HFF-Myc (cell line): ENCODE results near the gene MDFI.

ENCODE experiments used
- DNase-seq: peaks from one replicate; pipeline ENCODE4 v3.0.0-alpha.2; 2011; ENCODE audit warnings: low read depth; ENCODE audit errors: extremely low read depth
- H3K4me3 ChIP-seq: replicated peaks from 2 replicates; pipeline ENCODE4 v1.5.1; 2011; ENCODE audit warnings: low read depth, mild to moderate bottlenecking, control low read depth, low read length
- TF ChIP-seq, protein P1 (sequence below): IDR thresholded peaks from 2 replicates; pipeline ENCODE4 v1.5.1; 2012; ENCODE audit warnings: mild to moderate bottlenecking, low read depth, low read length, control low read depth; ENCODE audit errors: missing control alignments

Gene MDFI

DNA sequence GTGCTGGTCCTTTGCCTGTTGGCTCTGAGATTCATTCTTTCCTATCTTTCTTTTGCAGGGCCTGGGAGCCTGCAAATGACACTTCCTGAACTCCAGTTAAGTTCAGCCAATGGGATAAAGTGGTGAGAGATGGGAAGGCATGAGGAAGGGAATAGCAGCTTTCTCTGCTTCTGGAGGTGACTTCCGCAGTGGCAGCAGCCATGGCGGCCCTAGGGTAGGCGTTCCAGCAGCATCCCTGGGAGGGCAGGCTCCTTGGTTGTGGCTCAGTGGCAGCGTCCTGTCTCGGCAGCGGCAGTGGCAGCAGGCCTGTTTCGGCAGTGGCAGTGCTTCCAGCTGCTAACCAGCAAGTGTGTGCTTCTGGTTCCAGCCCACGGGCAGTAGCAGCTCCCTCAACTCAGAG, 7.3 kb upstream of the MDFI start:
- TF ChIP-seq, protein P1, sequence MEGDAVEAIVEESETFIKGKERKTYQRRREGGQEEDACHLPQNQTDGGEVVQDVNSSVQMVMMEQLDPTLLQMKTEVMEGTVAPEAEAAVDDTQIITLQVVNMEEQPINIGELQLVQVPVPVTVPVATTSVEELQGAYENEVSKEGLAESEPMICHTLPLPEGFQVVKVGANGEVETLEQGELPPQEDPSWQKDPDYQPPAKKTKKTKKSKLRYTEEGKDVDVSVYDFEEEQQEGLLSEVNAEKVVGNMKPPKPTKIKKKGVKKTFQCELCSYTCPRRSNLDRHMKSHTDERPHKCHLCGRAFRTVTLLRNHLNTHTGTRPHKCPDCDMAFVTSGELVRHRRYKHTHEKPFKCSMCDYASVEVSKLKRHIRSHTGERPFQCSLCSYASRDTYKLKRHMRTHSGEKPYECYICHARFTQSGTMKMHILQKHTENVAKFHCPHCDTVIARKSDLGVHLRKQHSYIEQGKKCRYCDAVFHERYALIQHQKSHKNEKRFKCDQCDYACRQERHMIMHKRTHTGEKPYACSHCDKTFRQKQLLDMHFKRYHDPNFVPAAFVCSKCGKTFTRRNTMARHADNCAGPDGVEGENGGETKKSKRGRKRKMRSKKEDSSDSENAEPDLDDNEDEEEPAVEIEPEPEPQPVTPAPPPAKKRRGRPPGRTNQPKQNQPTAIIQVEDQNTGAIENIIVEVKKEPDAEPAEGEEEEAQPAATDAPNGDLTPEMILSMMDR, result no peak
- no peak for DNase-seq
- no peak overlapping the region for H3K4me3 ChIP-seq

DNA sequence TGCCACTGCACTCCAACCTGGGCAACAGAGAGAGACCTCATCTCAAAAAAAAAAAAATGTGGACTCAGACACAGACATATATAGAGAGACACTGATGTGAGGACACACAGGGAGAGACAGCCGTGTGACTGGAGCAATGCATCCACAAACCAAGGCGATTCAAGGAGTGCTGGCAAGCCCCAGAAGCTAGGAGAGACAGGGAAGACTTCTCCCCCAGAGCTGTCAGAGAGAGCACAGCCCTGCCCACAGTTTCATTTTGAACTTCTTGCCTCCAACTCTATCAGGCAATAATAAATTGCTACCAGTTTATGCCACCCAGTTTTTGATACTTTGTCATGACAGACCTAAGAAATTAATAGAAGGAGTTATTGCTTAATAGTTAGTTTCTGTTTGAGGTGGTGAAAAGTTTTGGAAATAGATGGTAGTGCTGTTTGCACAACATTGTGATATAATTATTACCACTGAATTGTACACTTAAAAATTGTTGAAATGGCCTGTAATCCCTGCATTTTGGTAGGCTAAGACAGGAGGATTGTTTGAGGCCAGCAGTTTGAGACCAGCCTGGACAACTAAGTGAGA, 5.1 kb upstream of the MDFI start:
- DNase-seq, result no peak
- TF ChIP-seq, protein P1, result no peak
- no peak overlapping the region for H3K4me3 ChIP-seq

DNA sequence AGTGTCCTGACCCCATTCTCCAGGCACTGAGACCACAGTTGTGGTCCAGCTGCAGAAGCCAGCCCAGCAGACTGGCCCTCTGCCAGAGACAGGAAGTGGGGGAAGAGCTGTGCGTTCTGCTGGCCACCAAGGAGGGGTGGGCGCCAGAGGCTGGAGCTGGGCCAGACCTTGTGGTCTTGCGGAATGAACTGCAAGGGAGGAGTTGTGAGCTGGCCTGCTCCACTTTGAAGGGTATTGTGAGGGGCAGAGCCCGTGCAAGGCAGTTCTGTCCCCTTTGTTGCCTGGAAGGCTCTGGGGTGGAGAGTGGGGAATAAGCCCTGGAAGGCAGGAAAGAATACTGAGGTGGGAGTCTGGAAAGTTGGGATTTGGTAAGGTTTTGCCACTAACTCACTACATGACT, 3.6 kb upstream of the MDFI start:
- TF ChIP-seq, protein P1, result no peak
- H3K4me3 ChIP-seq, result no peak overlapping the region
- DNase-seq, result no peak

DNA sequence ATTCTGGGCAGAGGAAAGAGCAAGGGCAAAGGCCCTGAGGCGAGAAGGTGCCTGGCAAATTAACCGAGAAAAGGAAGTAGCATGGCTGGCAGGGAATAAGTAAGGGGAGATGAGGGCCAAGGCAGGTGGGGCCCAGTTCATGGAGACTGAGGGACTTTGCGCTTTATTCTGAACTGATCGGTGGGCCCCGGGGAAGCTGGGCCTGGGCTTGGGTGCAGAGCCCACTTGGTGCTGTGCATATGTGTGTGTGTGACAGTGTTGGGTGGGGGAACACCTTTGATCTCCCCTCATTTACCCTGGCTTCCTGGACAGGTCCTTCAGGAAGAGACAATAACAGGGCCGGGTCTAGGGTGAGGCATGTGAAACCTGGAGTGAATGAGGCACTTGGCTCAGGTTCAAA, 2.9 kb upstream of the MDFI start:
- H3K4me3 ChIP-seq, result no peak overlapping the region
- TF ChIP-seq, protein P1, result no peak
- DNase-seq, result no peak

DNA sequence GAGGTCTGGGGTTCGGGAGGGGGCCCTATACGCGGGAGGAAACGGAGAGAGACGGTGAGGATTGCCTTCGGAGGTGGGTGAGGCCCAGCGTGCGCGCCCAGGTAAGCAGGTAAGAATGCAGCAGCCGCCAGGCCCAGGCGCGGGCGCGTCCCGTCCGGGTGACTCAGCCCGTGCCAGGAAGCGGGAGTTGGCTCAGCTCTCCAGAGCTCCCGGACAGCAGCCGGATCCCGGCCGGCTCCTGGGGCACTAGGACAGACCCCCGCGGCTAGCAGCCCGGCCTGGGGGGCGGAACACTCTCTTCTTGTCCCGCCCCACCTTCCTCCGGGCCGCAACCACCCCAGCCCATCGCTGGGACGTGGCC, 1.5 kb upstream of the MDFI start:
- H3K4me3 ChIP-seq, result no peak overlapping the region
- TF ChIP-seq, protein P1, result no peak
- DNase-seq, result no peak

DNA sequence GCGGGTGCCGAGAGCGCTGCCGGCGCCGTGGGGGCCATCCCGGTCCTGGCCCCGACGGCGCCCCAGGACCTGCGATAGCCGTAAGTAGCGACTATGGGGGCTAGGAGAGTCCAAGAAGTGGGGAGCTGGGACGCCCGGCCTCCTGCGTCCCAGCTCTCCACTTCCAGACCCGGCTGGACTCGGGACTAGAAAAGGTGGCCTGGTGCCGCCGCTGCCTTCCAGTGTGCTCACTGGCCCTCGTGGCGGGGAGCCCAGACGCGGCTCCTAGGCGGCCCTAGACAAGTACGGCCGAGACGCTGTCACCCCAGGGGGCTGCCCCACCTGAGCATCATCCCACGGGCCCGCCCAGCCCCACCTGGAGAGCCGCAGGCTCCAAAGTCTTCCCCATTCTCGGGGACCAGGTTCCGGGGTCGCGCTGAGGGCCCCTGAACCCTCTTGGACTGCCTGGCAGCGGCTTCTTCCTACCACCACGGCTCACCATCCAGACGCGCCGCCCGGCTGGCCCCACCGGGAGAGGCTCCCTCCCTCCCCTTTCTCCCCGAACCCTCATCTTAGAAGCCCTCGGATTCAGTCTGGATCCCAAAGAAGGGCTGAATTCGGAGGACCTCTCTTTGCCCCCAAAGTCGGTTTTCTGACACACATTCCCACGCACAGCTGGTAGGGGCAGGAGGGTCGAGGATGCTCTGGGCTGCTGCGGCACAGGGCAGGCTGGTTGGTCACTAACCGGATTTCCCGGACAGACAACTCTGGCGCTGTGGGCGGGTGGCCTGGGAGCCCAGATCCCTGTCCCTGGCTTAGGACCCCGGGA, 870 bp upstream of the MDFI start:
- TF ChIP-seq, protein P1, result no peak
- no peak for DNase-seq
- H3K4me3 ChIP-seq, result no peak overlapping the region
